ENCODE data around the gene ARHGAP28.

The ARHGAP28 gene

GRCh38 chr18:6729247-6730091, at the start of gene ARHGAP28:
Gene ARHGAP28, plus strand, starts transcription at chr18:6729716. Its CDS starts 106 bp downstream, at chr18:6729822.
- DNase-seq (ENCODE audit: low read depth), result no peak

- DNase-seq (ENCODE audit: low read depth), result no peak
Observed at GRCh38 chr18:6681331-6681875, 48.1 kb upstream of the ARHGAP28 start.

- no peak for DNase-seq (ENCODE audit: low read depth)
Observed at GRCh38 chr18:6682437-6683111, 46.9 kb upstream of the ARHGAP28 start.

- DNase-seq (ENCODE audit: low read depth), result no peak
Observed at GRCh38 chr18:6683112-6683876, 46.2 kb upstream of the ARHGAP28 start.

- DNase-seq (ENCODE audit: low read depth), result no peak
Observed at GRCh38 chr18:6687676-6688075, 41.8 kb upstream of the ARHGAP28 start.

- no peak for DNase-seq (ENCODE audit: low read depth)
Observed at GRCh38 chr18:6708890-6709289, 20.6 kb upstream of the ARHGAP28 start.

GRCh38 chr18:6711467-6711866, 18.0 kb upstream of the ARHGAP28 start:
- no peak for DNase-seq (ENCODE audit: low read depth)

GRCh38 chr18:6712401-6712800, 17.1 kb upstream of the ARHGAP28 start:
- DNase-seq (ENCODE audit: low read depth), result no peak

GRCh38 chr18:6714010-6714409, 15.5 kb upstream of the ARHGAP28 start:
- no peak for DNase-seq (ENCODE audit: low read depth)

GRCh38 chr18:6718267-6718666, 11.2 kb upstream of the ARHGAP28 start:
- no peak for DNase-seq (ENCODE audit: low read depth)

GRCh38 chr18:6719098-6719846, 10.2 kb upstream of the ARHGAP28 start:
- DNase-seq (ENCODE audit: low read depth), result no peak

- no peak for DNase-seq (ENCODE audit: low read depth)
Observed at GRCh38 chr18:6719910-6720683, 9.4 kb upstream of the ARHGAP28 start.

GRCh38 chr18:6721755-6722154, 7.8 kb upstream of the ARHGAP28 start:
- DNase-seq (ENCODE audit: low read depth), result no peak

- DNase-seq (ENCODE audit: low read depth), result no peak
Observed at GRCh38 chr18:6722690-6723089, 6.8 kb upstream of the ARHGAP28 start.

GRCh38 chr18:6724331-6724730, 5.2 kb upstream of the ARHGAP28 start:
- no peak for DNase-seq (ENCODE audit: low read depth)

GRCh38 chr18:6728331-6728730, 1.2 kb upstream of the ARHGAP28 start:
- DNase-seq (ENCODE audit: low read depth), result no peak

GRCh38 chr18:6728809-6729246, 688 bp upstream of the ARHGAP28 start:
- DNase-seq (ENCODE audit: low read depth), result no peak

GRCh38 chr18:6730416-6731221, 1.1 kb downstream of the ARHGAP28 start:
- no peak for DNase-seq (ENCODE audit: low read depth)

GRCh38 chr18:6731222-6731596, 1.7 kb downstream of the ARHGAP28 start:
- no peak for DNase-seq (ENCODE audit: low read depth)

GRCh38 chr18:6732952-6733351, 3.4 kb downstream of the ARHGAP28 start:
- DNase-seq (ENCODE audit: low read depth), result no peak
